ENCODE data around the gene KAT6B. TPM values are rescaled to one million over a fixed set of nuclear protein-coding genes. Genes with fewer than 3 reads are reported as not detected.

KAT6B gene
- total RNA-seq, 5 donors from 2014 or later (not counting 1 experiment from before 2014, with no cell fraction given), result 46.2 to 94.4 (median 52.4) TPM

GRCh38 chr10:74994854-74995253, 168.5 kb downstream of the KAT6B start:
- Histone ChIP-seq H3K4me1 (ENCODE audit: control insufficient read depth in 1 of 2, extremely low read depth in 1 of 2, insufficient read depth in 2 of 2, low read length in 2 of 2) (peaks cover 0 to 2% of the 10 kb centered on the region in 2 experiments), H3K4me3 (ENCODE audit: control insufficient read depth in 1 of 2, extremely low read depth in 1 of 2, low read length in 1 of 2) (no peak overlapping the region), H3K36me3 (ENCODE audit: control insufficient read depth in 2 of 2, extremely low read depth in 1 of 2, insufficient read depth in 1 of 2, low read length in 1 of 2) (peaks cover 7 to 36% of the 10 kb centered on the region in 2 donors), H3K27ac (ENCODE audit: low read length) (no peak overlapping the region), H3K27me3 (replicated peaks in 1 of 2; ENCODE audit: control insufficient read depth in 2 of 2, extremely low read depth in 1 of 2, insufficient read depth in 2 of 2, low read length in 1 of 2) (no peaks in the 10 kb centered on the region), H3K9me3 (no peaks in the 10 kb centered on the region)
- ChIA-PET CTCF (interaction anchor here (0.7 kb wide), 2 partner anchors 242 to 256 kb away, joined by 3 read pairs; no protein-coding TSS in a partner anchor), POLR2A (no interaction called here)
- H3K9me3 Mint-ChIP-seq, result no peaks in the 10 kb centered on the region
- ATAC-seq (replicated peaks in 1 of 4) (no peak), DNase-seq (no peak)
- no peak overlapping the region for H3K4me3 Mint-ChIP-seq
- peaks cover 0 to 14% (median 11%) of the 10 kb centered on the region in 3 donors for H3K4me1 Mint-ChIP-seq
- no peak overlapping the region for H3K27ac Mint-ChIP-seq
- WGBS (ENCODE audit: insufficient coverage), result 97% methylated on average over 3 of the region's 3 CpGs
- no peaks in the 10 kb centered on the region for H3K27me3 Mint-ChIP-seq
- H3K36me3 Mint-ChIP-seq, result peaks cover 57% of the 10 kb centered on the region

DNA sequence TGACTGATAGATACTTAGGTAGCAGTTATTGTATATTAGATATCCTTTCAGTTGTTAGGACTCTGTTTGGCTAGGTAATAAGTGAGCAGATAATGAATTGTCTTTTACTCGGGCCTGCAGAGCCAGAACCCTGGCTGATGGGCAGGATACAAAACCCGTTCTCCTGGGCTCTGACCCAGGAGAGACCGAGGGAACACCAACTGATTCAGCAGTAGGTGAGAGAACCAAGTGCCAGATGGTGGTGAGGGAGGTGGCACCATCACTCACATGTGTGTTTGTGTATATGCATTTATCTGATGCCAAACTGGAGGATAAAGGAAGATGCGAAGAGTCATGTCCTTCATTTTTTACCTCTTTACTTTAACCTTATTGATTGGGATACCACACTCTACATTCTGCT, 169.4 kb downstream of the KAT6B start:
- Mint-ChIP-seq H3K4me1 (peaks cover 0 to 16% (median 14%) of the 10 kb centered on the region in 3 donors), H3K4me3 (no peak overlapping the region), H3K27me3 (no peaks in the 10 kb centered on the region), H3K9me3 (no peaks in the 10 kb centered on the region), H3K27ac (no peak overlapping the region), H3K36me3 (peaks cover 53% of the 10 kb centered on the region)
- Histone ChIP-seq H3K27ac (ENCODE audit: low read length) (no peak overlapping the region), H3K27me3 (replicated peaks in 1 of 2; ENCODE audit: control insufficient read depth in 2 of 2, extremely low read depth in 1 of 2, insufficient read depth in 2 of 2, low read length in 1 of 2) (no peaks in the 10 kb centered on the region), H3K9me3 (no peaks in the 10 kb centered on the region), H3K36me3 (ENCODE audit: control insufficient read depth in 2 of 2, extremely low read depth in 1 of 2, insufficient read depth in 1 of 2, low read length in 1 of 2) (peaks cover 7 to 36% of the 10 kb centered on the region in 2 donors), H3K4me3 (ENCODE audit: control insufficient read depth in 1 of 2, extremely low read depth in 1 of 2, low read length in 1 of 2) (no peak overlapping the region), H3K4me1 (ENCODE audit: control insufficient read depth in 1 of 2, extremely low read depth in 1 of 2, insufficient read depth in 2 of 2, low read length in 2 of 2) (peaks cover 0 to 2% of the 10 kb centered on the region in 2 experiments)
- 97% methylated on average over 3 of the region's 4 CpGs for WGBS (ENCODE audit: insufficient coverage)
- CTCF ChIA-PET, result interaction anchor here (0.5 to 0.6 kb wide), 3 partner anchors 21 to 985 kb away, joined by 3 to 4 read pairs (median 3); no protein-coding TSS in a partner anchor
- DNase-seq (no peak), ATAC-seq (replicated peaks in 1 of 4) (no peak)
- POLR2A ChIA-PET, result interaction anchor here in 1 of 2 donors (0.6 kb wide), 1 partner anchor 1625 kb away, joined by 3 read pairs; no protein-coding TSS in a partner anchor

- Histone ChIP-seq H3K27ac (ENCODE audit: low read length) (no peak overlapping the region), H3K36me3 (ENCODE audit: control insufficient read depth in 2 of 2, extremely low read depth in 1 of 2, insufficient read depth in 1 of 2, low read length in 1 of 2) (peaks cover 7 to 38% of the 10 kb centered on the region in 2 donors), H3K9me3 (no peaks in the 10 kb centered on the region), H3K4me1 (ENCODE audit: control insufficient read depth in 1 of 2, extremely low read depth in 1 of 2, insufficient read depth in 2 of 2, low read length in 2 of 2) (no peaks in the 10 kb centered on the region), H3K4me3 (ENCODE audit: control insufficient read depth in 1 of 2, extremely low read depth in 1 of 2, low read length in 1 of 2) (no peak overlapping the region), H3K27me3 (replicated peaks in 1 of 2; ENCODE audit: control insufficient read depth in 2 of 2, extremely low read depth in 1 of 2, insufficient read depth in 2 of 2, low read length in 1 of 2) (no peaks in the 10 kb centered on the region)
- Mint-ChIP-seq H3K4me1 (peaks cover 0 to 17% (median 14%) of the 10 kb centered on the region in 3 donors), H3K4me3 (no peak overlapping the region), H3K27ac (no peak overlapping the region), H3K27me3 (no peaks in the 10 kb centered on the region), H3K36me3 (peaks cover 47% of the 10 kb centered on the region), H3K9me3 (no peaks in the 10 kb centered on the region)
- WGBS (ENCODE audit: insufficient coverage), result 100% methylated on average over 1 of the region's 4 CpGs
- ChIA-PET POLR2A (no interaction called here), CTCF (no interaction called here)
- DNase-seq, result no peak
- ATAC-seq (replicated peaks in 1 of 4), result no peak
Measured at GRCh38 chr10:74997163-74997562, 170.8 kb downstream of the KAT6B start.

DNA sequence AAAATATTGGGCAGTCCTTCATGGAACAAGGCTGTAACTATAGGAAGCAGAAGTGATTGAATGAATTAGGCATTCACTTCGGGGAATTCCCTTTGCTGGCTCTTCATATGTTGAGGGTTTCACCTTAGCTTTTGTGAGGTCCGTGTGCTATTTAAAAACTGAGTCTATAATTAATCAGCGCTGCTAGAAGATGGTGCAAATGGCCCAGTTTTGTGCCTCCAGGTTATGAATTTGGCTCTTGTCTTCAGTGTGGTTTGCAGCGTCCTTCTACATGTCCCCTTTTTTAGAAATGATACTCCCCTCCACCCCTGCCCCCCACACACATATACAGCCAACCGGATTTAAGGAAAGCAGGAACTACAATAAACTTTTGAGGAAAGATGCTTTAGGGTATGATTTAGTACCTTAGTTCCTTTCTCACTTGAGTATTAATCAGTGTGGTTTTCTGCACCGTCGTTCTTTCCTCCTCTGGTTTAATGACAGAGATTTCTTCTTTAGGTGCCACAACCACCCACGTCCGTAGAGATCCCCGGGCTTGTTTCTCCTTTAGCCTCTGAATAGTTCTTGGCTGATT, 174.4 kb downstream of the KAT6B start:
- Histone ChIP-seq H3K27ac (ENCODE audit: low read length) (no peak overlapping the region), H3K36me3 (ENCODE audit: control insufficient read depth in 2 of 2, extremely low read depth in 1 of 2, insufficient read depth in 1 of 2, low read length in 1 of 2) (peaks cover 8 to 26% of the 10 kb centered on the region in 2 donors), H3K9me3 (no peaks in the 10 kb centered on the region), H3K4me1 (ENCODE audit: control insufficient read depth in 1 of 2, extremely low read depth in 1 of 2, insufficient read depth in 2 of 2, low read length in 2 of 2) (no peaks in the 10 kb centered on the region), H3K27me3 (replicated peaks in 1 of 2; ENCODE audit: control insufficient read depth in 2 of 2, extremely low read depth in 1 of 2, insufficient read depth in 2 of 2, low read length in 1 of 2) (no peaks in the 10 kb centered on the region), H3K4me3 (ENCODE audit: control insufficient read depth in 1 of 2, extremely low read depth in 1 of 2, low read length in 1 of 2) (no peak overlapping the region)
- H3K27me3 Mint-ChIP-seq, result no peaks in the 10 kb centered on the region
- ATAC-seq (replicated peaks in 1 of 4) (no peak), DNase-seq (no peak)
- peak overlapping the region; percentile 19 to 73 for H3K27ac Mint-ChIP-seq
- CTCF ChIA-PET, result interaction anchor here in 1 of 2 donors (0.7 kb wide), 1 partner anchor 19 kb away, joined by 6 read pairs; no protein-coding TSS in a partner anchor
- no peak overlapping the region for H3K4me3 Mint-ChIP-seq
- H3K4me1 Mint-ChIP-seq, result peaks cover 0 to 24% (median 15%) of the 10 kb centered on the region in 3 donors
- POLR2A ChIA-PET, result interaction anchor here in 1 of 2 donors (0.6 kb wide), 2 partner anchors 134 to 1157 kb away, joined by 3 to 5 read pairs; no protein-coding TSS in a partner anchor
- 44% methylated on average over 5 of the region's 10 CpGs for WGBS (ENCODE audit: insufficient coverage)
- H3K36me3 Mint-ChIP-seq, result peaks cover 36% of the 10 kb centered on the region
- no peaks in the 10 kb centered on the region for H3K9me3 Mint-ChIP-seq

DNA sequence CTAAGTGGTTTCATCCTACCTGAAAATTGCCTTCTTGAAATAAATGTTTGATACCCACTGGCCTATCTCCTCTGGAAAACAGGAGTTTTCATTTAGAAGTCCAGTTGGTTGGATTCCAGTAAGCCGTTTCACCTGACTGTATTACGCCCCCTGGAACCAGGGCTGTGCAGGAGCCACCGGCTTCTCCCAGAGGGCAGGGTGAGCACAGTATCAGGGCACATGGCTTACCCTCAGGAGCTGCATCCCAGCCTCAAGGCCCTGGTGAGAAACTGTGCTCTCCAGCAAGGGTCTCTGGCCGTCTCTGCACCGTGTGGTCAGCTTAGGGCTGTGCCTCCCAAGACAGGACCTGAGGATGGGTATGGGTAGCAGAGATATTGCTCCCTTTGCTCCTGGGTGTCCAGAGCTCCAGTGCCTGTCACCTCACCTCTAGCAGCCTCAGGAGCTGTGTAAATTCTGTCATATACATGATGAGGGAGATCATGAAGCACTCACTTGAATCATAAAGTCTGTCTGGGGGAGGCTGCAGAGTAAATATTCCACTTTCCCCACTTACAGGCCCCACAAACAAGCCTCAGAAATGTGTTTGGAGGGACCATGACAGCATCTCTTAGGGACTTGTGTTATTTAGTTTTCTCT, 175.4 kb downstream of the KAT6B start:
- no peaks in the 10 kb centered on the region for H3K4me1 ChIP-seq (ENCODE audit: control insufficient read depth in 1 of 2, extremely low read depth in 1 of 2, insufficient read depth in 2 of 2, low read length in 2 of 2)
- no peak overlapping the region for H3K4me3 Mint-ChIP-seq
- H3K27ac Mint-ChIP-seq, result peak overlapping the region in 1 of 2 donors; percentile 52
- DNase-seq, result no peak
- H3K36me3 ChIP-seq (ENCODE audit: control insufficient read depth in 2 of 2, extremely low read depth in 1 of 2, insufficient read depth in 1 of 2, low read length in 1 of 2), result peaks cover 8 to 21% of the 10 kb centered on the region in 2 donors
- WGBS (ENCODE audit: insufficient coverage), result 100% methylated on average over 5 of the region's 5 CpGs
- peaks cover under 1 to 27% (median 15%) of the 10 kb centered on the region in 3 donors for H3K4me1 Mint-ChIP-seq
- H3K27ac ChIP-seq (ENCODE audit: low read length), result no peak overlapping the region
- CTCF ChIA-PET, result no interaction called here
- H3K27me3 ChIP-seq (replicated peaks in 1 of 2; ENCODE audit: control insufficient read depth in 2 of 2, extremely low read depth in 1 of 2, insufficient read depth in 2 of 2, low read length in 1 of 2), result no peaks in the 10 kb centered on the region
- no peak overlapping the region for H3K4me3 ChIP-seq (ENCODE audit: control insufficient read depth in 1 of 2, extremely low read depth in 1 of 2, low read length in 1 of 2)
- no peaks in the 10 kb centered on the region for H3K9me3 ChIP-seq
- POLR2A ChIA-PET, result no interaction called here
- ATAC-seq (replicated peaks in 1 of 4), result no peak
- no peaks in the 10 kb centered on the region for H3K27me3 Mint-ChIP-seq
- H3K9me3 Mint-ChIP-seq, result no peaks in the 10 kb centered on the region
- H3K36me3 Mint-ChIP-seq, result peaks cover 32% of the 10 kb centered on the region

- no peaks in the 10 kb centered on the region for H3K27me3 Mint-ChIP-seq
- Histone ChIP-seq H3K36me3 (ENCODE audit: control insufficient read depth in 2 of 2, extremely low read depth in 1 of 2, insufficient read depth in 1 of 2, low read length in 1 of 2) (peaks cover 6 to 20% of the 10 kb centered on the region in 2 donors), H3K27ac (ENCODE audit: low read length) (no peak overlapping the region), H3K9me3 (no peaks in the 10 kb centered on the region), H3K4me1 (ENCODE audit: control insufficient read depth in 1 of 2, extremely low read depth in 1 of 2, insufficient read depth in 2 of 2, low read length in 2 of 2) (no peaks in the 10 kb centered on the region), H3K27me3 (replicated peaks in 1 of 2; ENCODE audit: control insufficient read depth in 2 of 2, extremely low read depth in 1 of 2, insufficient read depth in 2 of 2, low read length in 1 of 2) (no peaks in the 10 kb centered on the region), H3K4me3 (ENCODE audit: control insufficient read depth in 1 of 2, extremely low read depth in 1 of 2, low read length in 1 of 2) (no peak overlapping the region)
- peaks cover 34% of the 10 kb centered on the region for H3K36me3 Mint-ChIP-seq
- no peaks in the 10 kb centered on the region for H3K9me3 Mint-ChIP-seq
- ATAC-seq (replicated peaks in 1 of 4), result no peak
- H3K4me1 Mint-ChIP-seq, result peaks cover 6 to 31% (median 20%) of the 10 kb centered on the region in 3 donors
- H3K4me3 Mint-ChIP-seq, result no peak overlapping the region
- DNase-seq, result no peak
- ChIA-PET CTCF (no interaction called here), POLR2A (no interaction called here)
- peak overlapping the region in 1 of 2 donors; percentile 52 for H3K27ac Mint-ChIP-seq
- no CpG with 5 or more reads among the region's 3 CpGs for WGBS (ENCODE audit: insufficient coverage)
Measured at GRCh38 chr10:75002351-75002725, 175.9 kb downstream of the KAT6B start.

All from T-cell (primary cell).